SK-N-SH treated with all-trans-retinoic acid at 6 μM for 48 hours (cell line): Measurements from ENCODE around the gene SLC25A26.

Experiments
- ARNTL ChIP-seq: fragments of 450-650 bp; formaldehyde crosslinking; IDR thresholded peaks from 2 replicates; pipeline ENCODE4 v1.5.0; 2020; ENCODE audit warnings: low read depth, mild to moderate bottlenecking, moderate library complexity, borderline replicate concordance
- ESRRG ChIP-seq: fragments of 250-450 bp; sonication (Bioruptor Pico); IDR thresholded peaks from 2 replicates; pipeline ENCODE4 v1.6.1; 2021; ENCODE audit warnings: mild to moderate bottlenecking
- RARB ChIP-seq: fragments of 250-450 bp; sonication (Bioruptor Pico); IDR thresholded peaks from 2 replicates; pipeline ENCODE4 v1.8.0; 2021; ENCODE audit warnings: mild to moderate bottlenecking, moderate library complexity
- TOX ChIP-seq: fragments of 250-450 bp; sonication (Bioruptor Pico); IDR thresholded peaks from 2 replicates; pipeline ENCODE4 v1.8.0; 2021; ENCODE audit warnings: mild to moderate bottlenecking, moderate library complexity, borderline replicate concordance
- ZC3H10 ChIP-seq: fragments of 250-450 bp; sonication (Bioruptor Pico); IDR thresholded peaks from 2 replicates; pipeline ENCODE4 v1.5.1; 2021; ENCODE audit warnings: mild to moderate bottlenecking, moderate library complexity
- ZNF70 ChIP-seq: fragments of 450-650 bp; formaldehyde crosslinking; IDR thresholded peaks from 2 replicates; pipeline ENCODE4 v1.5.0; 2020; ENCODE audit warnings: mild to moderate bottlenecking, moderate library complexity
- TF ChIP-seq, protein P1 (sequence below): fragments of 250-450 bp; sonication (Bioruptor Pico); IDR thresholded peaks from 2 replicates; pipeline ENCODE4 v1.8.0; 2020; ENCODE audit warnings: mild to moderate bottlenecking, moderate library complexity, borderline replicate concordance
- TF ChIP-seq, protein P2 (sequence below): fragments of 250-450 bp; sonication (Bioruptor Pico); IDR thresholded peaks from 2 replicates; pipeline ENCODE4 v1.8.0; 2021; ENCODE audit warnings: low read depth, mild to moderate bottlenecking, moderate library complexity, borderline replicate concordance

DNA sequence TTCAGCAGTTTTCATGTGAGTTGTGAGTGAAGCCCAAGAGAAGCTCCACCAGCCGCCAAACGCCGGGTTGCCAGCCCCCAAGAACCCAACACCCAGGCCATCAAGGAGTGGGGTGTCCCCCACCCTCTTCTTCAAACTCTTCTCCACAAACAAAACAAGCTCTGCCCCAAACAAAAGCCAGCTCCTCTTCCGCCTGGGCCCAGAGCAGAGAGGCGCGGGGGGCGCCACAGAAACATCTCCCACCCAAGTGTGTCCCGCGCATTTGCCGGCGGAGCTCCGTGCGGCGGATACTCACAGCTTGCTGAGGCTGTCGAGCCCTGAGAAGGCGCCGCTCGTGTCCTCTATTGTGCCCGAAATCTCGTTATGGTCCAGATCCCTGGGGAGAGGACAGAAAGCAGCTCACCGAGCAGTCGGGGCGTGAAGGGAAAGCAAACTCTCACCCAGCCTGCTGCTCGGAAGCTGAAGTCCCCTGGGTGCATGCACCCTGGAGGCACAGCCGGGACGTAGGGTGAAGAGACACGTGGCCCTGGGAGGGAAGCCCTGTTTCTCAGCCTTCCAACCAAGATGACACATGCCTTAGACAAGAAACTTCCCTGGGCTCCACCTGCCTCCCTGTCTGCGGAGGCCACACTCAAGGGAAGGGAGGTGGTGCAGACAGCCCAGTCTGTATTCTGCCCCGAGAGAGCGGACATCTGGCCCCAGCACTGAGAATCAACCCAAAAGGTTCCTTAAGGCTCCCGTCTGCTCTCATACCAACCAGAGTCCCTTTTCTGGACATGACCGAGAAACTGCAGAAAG lies 184.3 kb downstream of the SLC25A26 start:
- TF ChIP-seq TOX, result no peak
- TF ChIP-seq, protein P1, sequence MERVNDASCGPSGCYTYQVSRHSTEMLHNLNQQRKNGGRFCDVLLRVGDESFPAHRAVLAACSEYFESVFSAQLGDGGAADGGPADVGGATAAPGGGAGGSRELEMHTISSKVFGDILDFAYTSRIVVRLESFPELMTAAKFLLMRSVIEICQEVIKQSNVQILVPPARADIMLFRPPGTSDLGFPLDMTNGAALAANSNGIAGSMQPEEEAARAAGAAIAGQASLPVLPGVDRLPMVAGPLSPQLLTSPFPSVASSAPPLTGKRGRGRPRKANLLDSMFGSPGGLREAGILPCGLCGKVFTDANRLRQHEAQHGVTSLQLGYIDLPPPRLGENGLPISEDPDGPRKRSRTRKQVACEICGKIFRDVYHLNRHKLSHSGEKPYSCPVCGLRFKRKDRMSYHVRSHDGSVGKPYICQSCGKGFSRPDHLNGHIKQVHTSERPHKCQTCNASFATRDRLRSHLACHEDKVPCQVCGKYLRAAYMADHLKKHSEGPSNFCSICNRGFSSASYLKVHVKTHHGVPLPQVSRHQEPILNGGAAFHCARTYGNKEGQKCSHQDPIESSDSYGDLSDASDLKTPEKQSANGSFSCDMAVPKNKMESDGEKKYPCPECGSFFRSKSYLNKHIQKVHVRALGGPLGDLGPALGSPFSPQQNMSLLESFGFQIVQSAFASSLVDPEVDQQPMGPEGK (CRISPR knock-in tag), result no peak
- no peak for TF ChIP-seq ARNTL (CRISPR knock-in tag)
- TF ChIP-seq ZNF70 (CRISPR knock-in tag), result no peak
- TF ChIP-seq RARB (CRISPR knock-in tag), result no peak
- TF ChIP-seq ZC3H10 (CRISPR knock-in tag), result no peak
- TF ChIP-seq ESRRG (CRISPR knock-in tag), result no peak
- TF ChIP-seq, protein P2, sequence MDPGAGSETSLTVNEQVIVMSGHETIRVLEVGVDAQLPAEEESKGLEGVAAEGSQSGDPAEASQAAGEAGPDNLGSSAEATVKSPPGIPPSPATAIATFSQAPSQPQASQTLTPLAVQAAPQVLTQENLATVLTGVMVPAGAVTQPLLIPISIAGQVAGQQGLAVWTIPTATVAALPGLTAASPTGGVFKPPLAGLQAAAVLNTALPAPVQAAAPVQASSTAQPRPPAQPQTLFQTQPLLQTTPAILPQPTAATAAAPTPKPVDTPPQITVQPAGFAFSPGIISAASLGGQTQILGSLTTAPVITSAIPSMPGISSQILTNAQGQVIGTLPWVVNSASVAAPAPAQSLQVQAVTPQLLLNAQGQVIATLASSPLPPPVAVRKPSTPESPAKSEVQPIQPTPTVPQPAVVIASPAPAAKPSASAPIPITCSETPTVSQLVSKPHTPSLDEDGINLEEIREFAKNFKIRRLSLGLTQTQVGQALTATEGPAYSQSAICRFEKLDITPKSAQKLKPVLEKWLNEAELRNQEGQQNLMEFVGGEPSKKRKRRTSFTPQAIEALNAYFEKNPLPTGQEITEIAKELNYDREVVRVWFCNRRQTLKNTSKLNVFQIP (CRISPR knock-in tag), result no peak
